ENCODE data around the gene SSBP2.
"Not testable (repeated sequence)": the region's sequence is repeated elsewhere in the genome, so short reads cannot be mapped to it uniquely, and the experiment has no call there.

Gene SSBP2

DNA sequence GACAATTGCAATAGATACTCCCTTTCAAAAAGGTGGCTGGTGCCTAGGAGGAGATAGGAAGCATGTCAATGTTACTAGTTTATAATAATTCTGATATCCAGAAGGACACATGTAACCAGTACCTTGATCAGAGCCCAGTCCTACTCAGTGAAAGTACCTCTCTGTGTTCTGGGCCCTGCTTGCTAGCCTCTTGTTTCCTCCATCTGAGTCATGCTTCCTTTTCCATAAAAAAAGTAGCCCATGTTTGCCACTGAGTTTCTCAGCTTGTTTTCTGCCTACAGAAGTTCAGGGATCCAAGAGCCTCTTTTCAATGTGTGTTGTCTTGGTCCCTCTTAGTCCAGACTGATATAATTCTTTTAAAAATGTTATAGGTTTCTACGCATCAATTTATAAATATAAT lies 149.0 kb downstream of the SSBP2 start:
- no peak for TF ChIP-seq CTCF (IDR thresholded peaks at IDR 0.05; ENCODE audit: low read depth, low read length)

GRCh38 chr5:81592085-81592484 lies 158.8 kb downstream of the SSBP2 start:
- not testable (repeated sequence) for H3K36me3 ChIP-seq; H3K4me1 ChIP-seq; H3K4me3 ChIP-seq (ENCODE audit: low read depth, low read length); DNase-seq; H3K9me3 ChIP-seq; H3K27me3 ChIP-seq

More for the DNA sequence above, 149.0 kb downstream of the SSBP2 start:
- Histone ChIP-seq H3K4me1 (peaks cover 8% of the 10 kb centered on the region), H3K4me3 (ENCODE audit: low read depth, low read length) (no peak overlapping the region), H3K9me3 (no peaks in the 10 kb centered on the region), H3K27me3 (no peaks in the 10 kb centered on the region), H3K36me3 (no peaks in the 10 kb centered on the region)
- no peak for DNase-seq

- H3K4me1 ChIP-seq = no peaks in the 10 kb centered on the region
- no peaks in the 10 kb centered on the region for H3K36me3 ChIP-seq
- no peak overlapping the region for H3K4me3 ChIP-seq (ENCODE audit: low read depth, low read length)
- no peak for TF ChIP-seq CTCF (IDR thresholded peaks at IDR 0.05; ENCODE audit: low read depth, low read length)
- H3K27me3 ChIP-seq = no peaks in the 10 kb centered on the region
- H3K9me3 ChIP-seq = no peaks in the 10 kb centered on the region; the same call in 1 of the 2 replicates
- DNase-seq = no peak
Observed at GRCh38 chr5:81590498-81591384, 160.2 kb downstream of the SSBP2 start.

GRCh38 chr5:81579262-81579924 lies 171.5 kb downstream of the SSBP2 start:
- Histone ChIP-seq H3K4me1 (peaks cover 39% of the 10 kb centered on the region), H3K36me3 (no peaks in the 10 kb centered on the region), H3K4me3 (ENCODE audit: low read depth, low read length) (peak overlapping the region; percentile 20; the same call in 1 of the 2 replicates), H3K27me3 (no peaks in the 10 kb centered on the region), H3K9me3 (no peaks in the 10 kb centered on the region)
- no peak for TF ChIP-seq CTCF (IDR thresholded peaks at IDR 0.05; ENCODE audit: low read depth, low read length)
- peak; percentile 37 for DNase-seq

DNA sequence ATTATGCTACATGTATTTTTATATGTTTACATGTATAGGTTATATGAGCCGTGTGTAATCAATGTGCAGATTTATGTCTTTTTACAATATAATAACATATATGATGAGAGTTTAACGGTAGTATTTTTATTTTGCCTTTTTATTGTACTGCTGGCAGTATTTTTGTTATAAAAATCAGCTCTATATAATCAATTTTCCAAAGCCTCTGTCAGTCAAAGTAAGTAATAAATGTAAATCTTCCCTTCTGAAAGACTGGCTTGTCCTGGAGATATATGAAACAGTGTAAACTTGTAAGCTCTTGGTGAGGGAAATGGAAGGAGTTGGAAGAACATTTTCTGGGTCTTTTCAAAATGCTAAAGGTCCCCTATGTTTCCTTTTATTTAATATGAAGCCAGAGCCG lies 173.8 kb downstream of the SSBP2 start:
- H3K36me3 ChIP-seq = no peaks in the 10 kb centered on the region
- DNase-seq = no peak
- no peak for TF ChIP-seq CTCF (IDR thresholded peaks at IDR 0.05; ENCODE audit: low read depth, low read length)
- H3K4me1 ChIP-seq = peaks cover 50% of the 10 kb centered on the region
- H3K4me3 ChIP-seq (ENCODE audit: low read depth, low read length) = no peak overlapping the region
- H3K27me3 ChIP-seq = no peaks in the 10 kb centered on the region
- H3K9me3 ChIP-seq = no peaks in the 10 kb centered on the region

DNA sequence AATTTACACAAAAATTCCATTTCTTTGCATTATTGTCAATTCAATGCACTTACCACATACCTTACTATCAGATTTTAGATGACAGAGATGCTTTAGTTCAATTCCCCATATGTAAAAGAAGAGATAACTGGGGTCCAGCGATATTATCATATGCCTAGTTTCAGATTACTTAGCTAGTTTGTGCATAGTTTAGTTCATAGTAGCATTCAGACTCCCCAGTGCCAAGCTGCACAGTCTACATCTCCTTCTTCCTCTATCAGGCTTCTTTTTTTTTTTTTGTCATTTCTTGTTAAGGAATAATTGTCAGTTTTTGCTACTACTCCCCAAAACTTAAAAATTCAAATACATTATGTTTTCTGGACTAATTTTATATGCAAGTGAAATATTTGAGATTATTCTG lies 175.0 kb downstream of the SSBP2 start:
- H3K4me3 ChIP-seq (ENCODE audit: low read depth, low read length) = no peak overlapping the region
- H3K9me3 ChIP-seq = no peaks in the 10 kb centered on the region
- TF ChIP-seq CTCF (IDR thresholded peaks at IDR 0.05; ENCODE audit: low read depth, low read length) = no peak
- H3K36me3 ChIP-seq = no peaks in the 10 kb centered on the region
- DNase-seq = no peak
- no peaks in the 10 kb centered on the region for H3K27me3 ChIP-seq
- peaks cover 44% of the 10 kb centered on the region for H3K4me1 ChIP-seq

Data from BE2C (cell line).